Activated CD4-positive, alpha-beta T cell treated with anti-CD3 and anti-CD28 coated beads, Interleukin-2, Interleukin-4, amounts not matched to agents 100 ng/mL and 50 ng/mL, durations not matched to agents 16 hours and 8 hours (primary cell): Measurements from ENCODE around the gene CEP112.

Source experiments
- DNase-seq: peaks from one replicate; pipeline ENCODE4 v3.0.0-alpha.2; 2020; ENCODE audit warnings: low spot score

Gene CEP112

GRCh38 chr17:66073384-66073783, 118.5 kb downstream of the CEP112 start:
- no peak for DNase-seq

- no peak for DNase-seq
Measured at GRCh38 chr17:66063686-66064085, 128.2 kb downstream of the CEP112 start.

DNA sequence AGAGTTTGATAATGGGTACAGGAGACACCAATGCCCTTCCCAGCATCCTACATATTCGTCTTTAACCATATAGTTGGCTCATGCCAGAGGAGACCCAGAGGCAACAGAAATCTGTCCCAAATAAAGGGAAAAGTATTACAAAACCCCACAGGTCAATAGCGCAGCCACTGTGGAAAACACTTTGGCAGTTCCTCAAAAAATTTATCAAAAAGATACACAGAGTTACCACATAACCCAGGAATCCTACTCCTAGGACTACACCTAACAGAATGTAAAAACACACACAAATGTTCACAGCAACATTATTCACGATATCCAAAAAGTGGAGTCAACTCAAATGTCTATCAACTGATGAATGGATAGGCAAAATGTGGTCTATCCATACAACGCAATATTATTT, 135.8 kb downstream of the CEP112 start:
- DNase-seq, result no peak

DNA sequence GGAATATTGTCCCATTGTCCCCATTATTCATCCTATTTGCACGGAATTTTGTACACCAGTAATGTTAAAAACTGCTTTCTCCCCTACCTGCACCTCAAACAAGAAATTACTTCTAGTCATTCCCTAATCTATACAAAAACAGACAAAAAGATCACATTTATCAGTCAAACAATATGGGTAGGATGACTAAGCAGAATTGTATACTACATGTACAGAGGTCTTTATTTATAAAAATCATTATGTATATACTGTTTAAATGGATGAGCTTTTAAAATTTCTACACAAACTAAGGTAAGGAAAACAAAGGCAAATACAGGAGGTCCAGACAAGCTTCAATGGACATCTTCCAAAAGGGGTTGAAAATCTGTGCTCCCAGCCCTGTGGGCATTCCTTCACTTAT, 137.7 kb downstream of the CEP112 start:
- no peak for DNase-seq

DNA sequence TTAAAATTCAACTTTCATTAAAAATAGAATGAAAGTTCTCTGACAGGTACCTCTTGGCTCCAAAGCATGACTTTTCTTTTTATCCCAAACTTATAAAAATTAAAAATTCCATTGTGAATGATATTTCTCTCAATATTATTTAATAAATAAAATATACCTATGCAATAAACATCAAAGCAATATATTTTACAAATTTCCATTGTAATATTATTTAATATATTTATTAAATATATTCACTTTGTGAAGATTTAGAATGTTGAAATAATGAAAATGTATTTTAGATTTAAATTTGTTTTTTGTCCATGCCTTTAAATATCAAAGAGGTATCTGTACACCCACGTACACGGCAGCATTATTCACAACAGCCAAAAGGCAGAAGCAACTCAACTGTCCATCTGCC, 147.8 kb downstream of the CEP112 start:
- no peak for DNase-seq

- DNase-seq, result no peak
Measured at GRCh38 chr17:66043419-66043818, 148.5 kb downstream of the CEP112 start.

GRCh38 chr17:66040402-66040801, 151.5 kb downstream of the CEP112 start:
- no peak for DNase-seq

GRCh38 chr17:66038125-66038524, 153.8 kb downstream of the CEP112 start:
- no peak for DNase-seq

- DNase-seq, result no peak
Measured at GRCh38 chr17:66037221-66037620, 154.7 kb downstream of the CEP112 start.

GRCh38 chr17:66032082-66032712, 159.7 kb downstream of the CEP112 start:
- peak; percentile 81 for DNase-seq

GRCh38 chr17:66025551-66025950, 166.4 kb downstream of the CEP112 start:
- no peak for DNase-seq

- DNase-seq, result no peak
Measured at GRCh38 chr17:66021757-66022156, 170.2 kb downstream of the CEP112 start.

DNA sequence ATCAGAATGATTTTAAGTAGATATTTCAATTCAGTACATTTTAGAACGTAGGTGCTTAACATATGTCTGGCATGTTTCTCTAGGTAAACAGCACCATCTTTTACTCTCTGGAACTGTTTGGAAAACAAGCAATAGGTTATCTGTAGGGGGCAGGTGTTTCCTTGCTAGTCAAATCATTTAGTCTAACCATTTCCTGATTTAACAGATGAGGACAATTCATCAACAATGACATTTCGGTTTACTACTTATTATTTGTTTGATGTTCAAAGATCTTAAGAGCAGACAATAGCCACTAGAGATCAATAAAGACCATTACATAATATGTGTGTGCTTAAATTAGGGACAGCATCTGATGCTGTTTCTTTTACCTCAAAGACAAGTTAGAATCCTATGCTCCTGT, 173.1 kb downstream of the CEP112 start:
- DNase-seq, result no peak

- DNase-seq, result no peak
Measured at GRCh38 chr17:66016231-66016630, 175.7 kb downstream of the CEP112 start.

- DNase-seq, result no peak
Measured at GRCh38 chr17:66008680-66009079, 183.3 kb downstream of the CEP112 start.

GRCh38 chr17:66006654-66007053, 185.3 kb downstream of the CEP112 start:
- DNase-seq, result no peak

DNA sequence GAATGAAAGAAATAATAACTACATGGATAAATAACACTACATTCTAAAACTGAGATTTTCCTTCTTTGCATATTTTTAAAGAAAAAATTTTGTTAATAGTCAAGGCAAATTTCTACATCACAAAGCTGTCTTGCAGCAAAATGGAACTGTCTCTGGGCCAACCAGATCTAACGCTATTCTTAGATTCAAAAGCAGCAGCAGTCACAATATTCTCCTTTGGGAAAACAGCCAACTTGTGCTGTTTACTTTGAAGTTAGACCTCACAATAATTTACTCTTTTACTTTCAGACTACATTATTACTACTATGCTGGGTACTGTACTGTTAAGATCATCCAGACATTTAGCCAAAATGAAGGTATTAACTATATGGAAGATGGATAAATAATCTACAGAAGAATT, 189.1 kb downstream of the CEP112 start:
- no peak for DNase-seq

DNA sequence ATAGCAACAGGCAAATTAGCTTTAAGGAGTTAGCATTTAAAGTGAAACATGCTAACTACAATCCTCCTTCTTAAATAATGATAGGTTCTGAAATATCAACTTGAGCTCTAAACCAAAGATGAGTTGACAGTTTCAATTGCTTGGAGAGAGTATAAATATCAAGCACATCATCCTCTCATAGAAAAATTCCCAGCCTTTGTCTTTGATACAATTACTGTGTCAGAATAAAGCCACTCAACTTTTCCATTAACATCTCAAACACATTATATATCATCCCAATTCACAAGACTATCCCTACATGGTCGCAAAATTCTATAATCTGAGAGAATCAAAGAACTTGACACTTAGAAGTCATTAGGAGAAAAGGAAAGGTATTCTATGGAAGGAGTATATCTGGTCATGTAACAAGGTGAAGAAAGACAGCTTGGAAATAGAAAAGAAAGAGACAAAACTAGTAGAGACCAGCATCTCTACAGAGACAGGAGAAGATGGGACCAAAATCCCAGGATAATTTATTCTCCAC, 189.8 kb downstream of the CEP112 start:
- DNase-seq, result no peak

GRCh38 chr17:66000216-66000615, 191.7 kb downstream of the CEP112 start:
- DNase-seq, result no peak

DNA sequence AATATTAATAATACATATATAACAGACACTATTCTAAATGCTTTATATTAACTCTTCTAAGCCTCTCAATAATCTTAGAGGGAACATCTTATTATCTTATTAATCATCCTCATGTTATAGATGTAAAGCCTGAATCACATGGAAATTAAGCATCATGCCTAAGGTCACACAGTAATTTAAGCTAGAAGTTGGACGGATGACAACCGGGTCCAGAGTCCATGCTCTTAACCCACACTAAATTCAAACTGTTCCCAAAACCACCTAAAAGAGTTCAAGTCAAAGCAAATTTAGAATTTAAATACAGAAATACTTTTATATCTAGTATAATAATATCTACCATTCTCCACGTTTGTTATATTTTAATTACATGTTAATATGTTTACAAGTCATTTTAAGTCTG, 193.3 kb downstream of the CEP112 start:
- no peak for DNase-seq

- no peak for DNase-seq
Measured at GRCh38 chr17:65994679-65995078, 197.3 kb downstream of the CEP112 start.

GRCh38 chr17:65994114-65994513, 197.8 kb downstream of the CEP112 start:
- no peak for DNase-seq

- DNase-seq, result no peak
Measured at GRCh38 chr17:65990593-65990992, 201.3 kb downstream of the CEP112 start.

GRCh38 chr17:65988451-65988850, 203.5 kb downstream of the CEP112 start:
- no peak for DNase-seq
